Measurements from ENCODE around the gene OTOF. TPM values are rescaled to one million over a fixed set of nuclear protein-coding genes. Genes with fewer than 3 reads are reported as not detected.

The OTOF gene
- total and polyA plus RNA-seq, 5 donors from 2014 or later = 0.43 to 2.3 (median 0.51) TPM

- Histone ChIP-seq H3K9me3 (ENCODE audit: control insufficient read depth in 2 of 2, low read length in 2 of 2) (no peaks in the 10 kb centered on the region), H3K27ac (ENCODE audit: insufficient read depth, low read length, poor library complexity, severe bottlenecking) (no peak overlapping the region), H3K4me1 (ENCODE audit: control insufficient read depth, insufficient read depth, low read length, poor library complexity, severe bottlenecking) (no peaks in the 10 kb centered on the region), H3K36me3 (ENCODE audit: control insufficient read depth, insufficient read depth, low read length) (no peaks in the 10 kb centered on the region), H3K27me3 (ENCODE audit: control insufficient read depth, insufficient read depth, low read length) (peaks cover 2% of the 10 kb centered on the region), H3K4me3 (ENCODE audit: low read depth, low read length) (no peak overlapping the region)
- ATAC-seq (ENCODE audit: low read depth in 2 of 2) = no peak
- peaks cover 19% of the 10 kb centered on the region for H3K27me3 Mint-ChIP-seq
- no peak overlapping the region for H3K27ac Mint-ChIP-seq
- H3K36me3 Mint-ChIP-seq = no peaks in the 10 kb centered on the region
- no peak for DNase-seq
- no peaks in the 10 kb centered on the region for H3K9me3 Mint-ChIP-seq
- no peak overlapping the region for H3K4me3 Mint-ChIP-seq
- H3K4me1 Mint-ChIP-seq = no peaks in the 10 kb centered on the region
Measured at GRCh38 chr2:26430826-26431225, 47.1 kb downstream of the OTOF start.

GRCh38 chr2:26429779-26430578 lies 47.9 kb downstream of the OTOF start:
- Mint-ChIP-seq H3K4me1 (no peaks in the 10 kb centered on the region), H3K9me3 (peaks cover 0 to 8% (median 0%) of the 10 kb centered on the region in 7 donors), H3K36me3 (no peaks in the 10 kb centered on the region), H3K4me3 (peak overlapping the region in 1 of 4 donors; percentile 55), H3K27me3 (peaks cover 18% of the 10 kb centered on the region), H3K27ac (no peak overlapping the region)
- ATAC-seq (ENCODE audit: low read depth in 2 of 2) (no peak), DNase-seq (no peak)
- no peaks in the 10 kb centered on the region for H3K36me3 ChIP-seq (ENCODE audit: control insufficient read depth, insufficient read depth, low read length)
- H3K27ac ChIP-seq (ENCODE audit: insufficient read depth, low read length, poor library complexity, severe bottlenecking) = no peak overlapping the region
- no peaks in the 10 kb centered on the region for H3K4me1 ChIP-seq (ENCODE audit: control insufficient read depth, insufficient read depth, low read length, poor library complexity, severe bottlenecking)
- H3K27me3 ChIP-seq (ENCODE audit: control insufficient read depth, insufficient read depth, low read length) = peaks cover 2% of the 10 kb centered on the region
- H3K9me3 ChIP-seq (ENCODE audit: control insufficient read depth in 2 of 2, low read length in 2 of 2) = no peaks in the 10 kb centered on the region
- no peak overlapping the region for H3K4me3 ChIP-seq (ENCODE audit: low read depth, low read length)

- Histone ChIP-seq H3K27me3 (ENCODE audit: control insufficient read depth, insufficient read depth, low read length) (peaks cover 2% of the 10 kb centered on the region), H3K4me1 (ENCODE audit: control insufficient read depth, insufficient read depth, low read length, poor library complexity, severe bottlenecking) (no peaks in the 10 kb centered on the region), H3K4me3 (ENCODE audit: low read depth, low read length) (no peak overlapping the region), H3K27ac (ENCODE audit: insufficient read depth, low read length, poor library complexity, severe bottlenecking) (no peak overlapping the region), H3K9me3 (ENCODE audit: control insufficient read depth in 2 of 2, low read length in 2 of 2) (no peaks in the 10 kb centered on the region), H3K36me3 (ENCODE audit: control insufficient read depth, insufficient read depth, low read length) (no peaks in the 10 kb centered on the region)
- Mint-ChIP-seq H3K36me3 (no peaks in the 10 kb centered on the region), H3K9me3 (peaks cover 0 to 10% (median 0%) of the 10 kb centered on the region in 7 donors), H3K27ac (no peak overlapping the region), H3K4me1 (no peaks in the 10 kb centered on the region), H3K27me3 (peaks cover 18% of the 10 kb centered on the region), H3K4me3 (no peak overlapping the region)
- ATAC-seq (ENCODE audit: low read depth in 2 of 2) (no peak), DNase-seq (no peak)
Measured at GRCh38 chr2:26428846-26429245, 49.1 kb downstream of the OTOF start.

GRCh38 chr2:26424221-26424620 lies 53.7 kb downstream of the OTOF start:
- H3K4me3 Mint-ChIP-seq = no peak overlapping the region
- H3K36me3 ChIP-seq (ENCODE audit: control insufficient read depth, insufficient read depth, low read length) = no peaks in the 10 kb centered on the region

GRCh38 chr2:26423750-26424149 lies 54.2 kb downstream of the OTOF start:
- no peak for ATAC-seq (ENCODE audit: low read depth in 2 of 2)
- H3K4me1 ChIP-seq (ENCODE audit: control insufficient read depth, insufficient read depth, low read length, poor library complexity, severe bottlenecking) = no peaks in the 10 kb centered on the region
- no peaks in the 10 kb centered on the region for H3K27me3 ChIP-seq (ENCODE audit: control insufficient read depth, insufficient read depth, low read length)
- no peaks in the 10 kb centered on the region for H3K36me3 Mint-ChIP-seq
- H3K27ac ChIP-seq (ENCODE audit: insufficient read depth, low read length, poor library complexity, severe bottlenecking) = no peak overlapping the region
- DNase-seq = no peak
- H3K36me3 ChIP-seq (ENCODE audit: control insufficient read depth, insufficient read depth, low read length) = no peaks in the 10 kb centered on the region
- H3K4me3 Mint-ChIP-seq = no peak overlapping the region
- no peak overlapping the region for H3K4me3 ChIP-seq (ENCODE audit: low read depth, low read length)
- H3K27ac Mint-ChIP-seq = no peak overlapping the region
- H3K4me1 Mint-ChIP-seq = no peaks in the 10 kb centered on the region
- no peaks in the 10 kb centered on the region for H3K9me3 ChIP-seq (ENCODE audit: control insufficient read depth in 2 of 2, low read length in 2 of 2)
- peaks cover 5% of the 10 kb centered on the region for H3K27me3 Mint-ChIP-seq
- H3K9me3 Mint-ChIP-seq = peaks cover 0 to 10% (median 0%) of the 10 kb centered on the region in 7 donors

More at GRCh38 chr2:26424221-26424620, 53.7 kb downstream of the OTOF start:
- Histone ChIP-seq H3K4me3 (ENCODE audit: low read depth, low read length) (no peak overlapping the region), H3K9me3 (ENCODE audit: control insufficient read depth in 2 of 2, low read length in 2 of 2) (no peaks in the 10 kb centered on the region), H3K27me3 (ENCODE audit: control insufficient read depth, insufficient read depth, low read length) (no peaks in the 10 kb centered on the region), H3K4me1 (ENCODE audit: control insufficient read depth, insufficient read depth, low read length, poor library complexity, severe bottlenecking) (no peaks in the 10 kb centered on the region), H3K27ac (ENCODE audit: insufficient read depth, low read length, poor library complexity, severe bottlenecking) (no peak overlapping the region)
- Mint-ChIP-seq H3K27me3 (peaks cover 5% of the 10 kb centered on the region), H3K9me3 (peaks cover 0 to 10% (median 0%) of the 10 kb centered on the region in 7 donors), H3K27ac (no peak overlapping the region), H3K4me1 (no peaks in the 10 kb centered on the region), H3K36me3 (no peaks in the 10 kb centered on the region)
- DNase-seq (no peak), ATAC-seq (ENCODE audit: low read depth in 2 of 2) (no peak)

- Mint-ChIP-seq H3K27ac (peak overlapping the region in 1 of 3 donors; percentile 15), H3K27me3 (peaks cover 5% of the 10 kb centered on the region), H3K4me3 (no peak overlapping the region), H3K4me1 (no peaks in the 10 kb centered on the region), H3K36me3 (no peaks in the 10 kb centered on the region), H3K9me3 (peaks cover 0 to 10% (median 0%) of the 10 kb centered on the region in 7 donors)
- no peak for ATAC-seq (ENCODE audit: low read depth in 2 of 2)
- Histone ChIP-seq H3K27ac (ENCODE audit: insufficient read depth, low read length, poor library complexity, severe bottlenecking) (no peak overlapping the region), H3K4me3 (ENCODE audit: low read depth, low read length) (no peak overlapping the region), H3K9me3 (ENCODE audit: control insufficient read depth in 2 of 2, low read length in 2 of 2) (no peaks in the 10 kb centered on the region), H3K4me1 (ENCODE audit: control insufficient read depth, insufficient read depth, low read length, poor library complexity, severe bottlenecking) (no peaks in the 10 kb centered on the region), H3K36me3 (ENCODE audit: control insufficient read depth, insufficient read depth, low read length) (no peaks in the 10 kb centered on the region), H3K27me3 (ENCODE audit: control insufficient read depth, insufficient read depth, low read length) (no peaks in the 10 kb centered on the region)
- DNase-seq = no peak
Measured at GRCh38 chr2:26422947-26423629, 54.8 kb downstream of the OTOF start.

- Mint-ChIP-seq H3K27me3 (peaks cover 5% of the 10 kb centered on the region), H3K36me3 (no peaks in the 10 kb centered on the region), H3K4me1 (no peaks in the 10 kb centered on the region), H3K27ac (no peak overlapping the region), H3K9me3 (peaks cover 0 to 10% (median 0%) of the 10 kb centered on the region in 7 donors), H3K4me3 (no peak overlapping the region)
- DNase-seq (no peak), ATAC-seq (ENCODE audit: low read depth in 2 of 2) (no peak)
- H3K27ac ChIP-seq (ENCODE audit: insufficient read depth, low read length, poor library complexity, severe bottlenecking) = no peak overlapping the region
- no peaks in the 10 kb centered on the region for H3K27me3 ChIP-seq (ENCODE audit: control insufficient read depth, insufficient read depth, low read length)
- H3K36me3 ChIP-seq (ENCODE audit: control insufficient read depth, insufficient read depth, low read length) = no peaks in the 10 kb centered on the region
- H3K9me3 ChIP-seq (ENCODE audit: control insufficient read depth in 2 of 2, low read length in 2 of 2) = no peaks in the 10 kb centered on the region
- no peaks in the 10 kb centered on the region for H3K4me1 ChIP-seq (ENCODE audit: control insufficient read depth, insufficient read depth, low read length, poor library complexity, severe bottlenecking)
- H3K4me3 ChIP-seq (ENCODE audit: low read depth, low read length) = no peak overlapping the region
Measured at GRCh38 chr2:26421961-26422360, 56.0 kb downstream of the OTOF start.
